ENCODE results near the gene COA3. TPM values are rescaled to one million over a fixed set of nuclear protein-coding genes. Genes with fewer than 3 reads are reported as not detected.

Gene COA3
- total and polyA plus RNA-seq, 2 donors (not counting 1 experiment from before 2014, with no cell fraction given) = 18.5 to 32.1 TPM

GRCh38 chr17:42796066-42796758, 2.3 kb downstream of the COA3 start:
- whole genome bisulfite sequencing (ENCODE audit: insufficient coverage) = 96% methylated on average over 11 of the region's 18 CpGs
- H3K4me3 Mint-ChIP-seq = peak overlapping the region; percentile 96
- Histone ChIP-seq H3K27me3 (replicated peaks in 1 of 4; ENCODE audit: control extremely low read depth in 1 of 4, control insufficient read depth in 3 of 4, insufficient read depth in 4 of 4, low read length in 3 of 4) (no peaks in the 10 kb centered on the region), H3K9ac (ENCODE audit: low read length) (no peak overlapping the region), H3K9me3 (ENCODE audit: control extremely low read depth in 1 of 3, control insufficient read depth in 2 of 3, insufficient read depth in 1 of 3, low read length in 2 of 3) (peaks cover 0 to 3% (median 0%) of the 10 kb centered on the region in 3 donors), H3K4me1 (ENCODE audit: control insufficient read depth in 2 of 2, insufficient read depth in 2 of 2, low read length in 2 of 2) (peaks cover 14 to 21% of the 10 kb centered on the region in 2 donors), H3K79me2 (ENCODE audit: control insufficient read depth, insufficient read depth, low read length) (peaks cover 23% of the 10 kb centered on the region), H2AFZ (ENCODE audit: insufficient read depth, low read depth, low read length, poor library complexity, severe bottlenecking) (no peak overlapping the region), H3K4me3 (ENCODE audit: control extremely low read depth in 1 of 5, extremely low read depth in 1 of 5, insufficient read depth in 1 of 5, low read depth in 2 of 5, low read length in 4 of 5) (no peak overlapping the region), H3K36me3 (replicated peaks in 1 of 2; ENCODE audit: control extremely low read depth in 1 of 2, control insufficient read depth in 1 of 2, extremely low read depth in 1 of 2, insufficient read depth in 2 of 2, low read length in 1 of 2) (peaks cover 0 to 2% of the 10 kb centered on the region in 2 experiments), H3K27ac (ENCODE audit: low read length in 2 of 2) (no peak overlapping the region), H3K4me2 (replicated peaks; ENCODE audit: low read depth, low read length, poor library complexity, severe bottlenecking) (no peak overlapping the region), H4K20me1 (ENCODE audit: control insufficient read depth, insufficient read depth, low read length, poor library complexity, severe bottlenecking) (no peaks in the 10 kb centered on the region)
- H3K27ac Mint-ChIP-seq = no peak overlapping the region
- H3K9me3 Mint-ChIP-seq (ENCODE audit: insufficient read depth) = no peaks in the 10 kb centered on the region
- H3K4me1 Mint-ChIP-seq = peaks cover 27% of the 10 kb centered on the region
- ChIA-PET POLR2A (interaction anchor here (0.6 kb wide), 1 partner anchor 28 kb away, joined by 10 read pairs; no protein-coding TSS in a partner anchor), CTCF (no interaction called here)
- no peak for ATAC-seq (ENCODE audit: low read depth)
- TF ChIP-seq CTCF (IDR thresholded peaks at IDR 0.05) (no peak), EZH2 (IDR thresholded peaks at IDR 0.05; ENCODE audit: borderline replicate concordance, insufficient read depth, low read depth, low read length, poor library complexity, severe bottlenecking) (no peak)
- peaks cover 5% of the 10 kb centered on the region for H3K27me3 Mint-ChIP-seq
- intact Hi-C loops (cut with micrococcal nuclease) = no loop called here
- no peak for DNase-seq

GRCh38 chr17:42795465-42795864, 3.0 kb downstream of the COA3 start:
- Histone ChIP-seq H2AFZ (ENCODE audit: insufficient read depth, low read depth, low read length, poor library complexity, severe bottlenecking) (no peak overlapping the region), H3K79me2 (ENCODE audit: control insufficient read depth, insufficient read depth, low read length) (peaks cover 23% of the 10 kb centered on the region), H3K9me3 (ENCODE audit: control extremely low read depth in 1 of 3, control insufficient read depth in 2 of 3, insufficient read depth in 1 of 3, low read length in 2 of 3) (peaks cover 0 to 3% (median 0%) of the 10 kb centered on the region in 3 donors), H3K4me2 (replicated peaks; ENCODE audit: low read depth, low read length, poor library complexity, severe bottlenecking) (no peak overlapping the region), H3K4me1 (ENCODE audit: control insufficient read depth in 2 of 2, insufficient read depth in 2 of 2, low read length in 2 of 2) (peaks cover 14 to 21% of the 10 kb centered on the region in 2 donors), H3K9ac (ENCODE audit: low read length) (no peak overlapping the region), H3K27me3 (replicated peaks in 1 of 4; ENCODE audit: control extremely low read depth in 1 of 4, control insufficient read depth in 3 of 4, insufficient read depth in 4 of 4, low read length in 3 of 4) (no peaks in the 10 kb centered on the region), H4K20me1 (ENCODE audit: control insufficient read depth, insufficient read depth, low read length, poor library complexity, severe bottlenecking) (no peaks in the 10 kb centered on the region), H3K4me3 (ENCODE audit: control extremely low read depth in 1 of 5, extremely low read depth in 1 of 5, insufficient read depth in 1 of 5, low read depth in 2 of 5, low read length in 4 of 5) (no peak overlapping the region), H3K36me3 (replicated peaks in 1 of 2; ENCODE audit: control extremely low read depth in 1 of 2, control insufficient read depth in 1 of 2, extremely low read depth in 1 of 2, insufficient read depth in 2 of 2, low read length in 1 of 2) (peaks cover 0 to 2% of the 10 kb centered on the region in 2 experiments), H3K27ac (ENCODE audit: low read length in 2 of 2) (no peak overlapping the region)
- WGBS (ENCODE audit: insufficient coverage) = 96% methylated on average over 5 of the region's 10 CpGs
- Mint-ChIP-seq H3K9me3 (ENCODE audit: insufficient read depth) (no peaks in the 10 kb centered on the region), H3K4me1 (peaks cover 27% of the 10 kb centered on the region), H3K27me3 (peaks cover 5% of the 10 kb centered on the region), H3K27ac (no peak overlapping the region), H3K4me3 (no peak overlapping the region)
- ChIA-PET POLR2A (interaction anchor here (0.6 kb wide), 1 partner anchor 29 kb away, joined by 10 read pairs; no protein-coding TSS in a partner anchor), CTCF (no interaction called here)
- no peak for DNase-seq
- intact Hi-C loops (cut with micrococcal nuclease) = no loop called here
- ATAC-seq (ENCODE audit: low read depth) = no peak
- TF ChIP-seq EZH2 (IDR thresholded peaks at IDR 0.05; ENCODE audit: borderline replicate concordance, insufficient read depth, low read depth, low read length, poor library complexity, severe bottlenecking) (no peak), CTCF (IDR thresholded peaks at IDR 0.05) (no peak)
